Activated CD8-positive, alpha-beta T cell treated with anti-CD3 and anti-CD28 coated beads, Interleukin-2, amount 10 ng/mL, durations not matched to agents 7 days and 5 days (primary cell): ENCODE measurements around the gene CACNB4. TPM values are rescaled to one million over a fixed set of nuclear protein-coding genes. Genes with fewer than 3 reads are reported as not detected.
"Not testable (repeated sequence)": the region's sequence is repeated elsewhere in the genome, so short reads cannot be mapped to it uniquely, and the experiment has no call there.

ENCODE experiments used
- ATAC-seq: fragments of 150-1000 bp; cut with Tn5 transposase; one replicate; pipeline ENCODE4 v1.10.0; 2021; ENCODE audit warnings: moderate library complexity
- CTCF ChIA-PET: fragments of 350-600 bp; sonication (Branson Sonifier 250); formaldehyde crosslinking; loops from one replicate; lab custom pipeline; 2021; ENCODE audit warnings: antibody characterized with exemption; lab: Charles Lee
- POLR2A ChIA-PET: fragments of 350-600 bp; sonication (Branson Sonifier 250); formaldehyde crosslinking; loops from one replicate; lab custom pipeline; 2021; ENCODE audit warnings: antibody characterized with exemption; lab: Charles Lee
- DNase-seq: peaks from one replicate; pipeline ENCODE4 v3.0.0-alpha.2; 2020
- H3K27ac Mint-ChIP-seq: one replicate; pipeline ENCODE4 v1.8.0; 2021; ENCODE audit warnings: mild to moderate bottlenecking, mixed read lengths
- H3K27me3 Mint-ChIP-seq: one replicate; pipeline ENCODE4 v1.8.0; 2021; ENCODE audit warnings: low read depth, mixed read lengths
- H3K36me3 Mint-ChIP-seq: one replicate; pipeline ENCODE4 v1.8.0; 2021; ENCODE audit warnings: low read depth, mixed read lengths
- H3K4me1 Mint-ChIP-seq: one replicate; pipeline ENCODE4 v1.8.0; 2021; ENCODE audit warnings: low read depth, mixed read lengths
- H3K4me3 Mint-ChIP-seq: one replicate; pipeline ENCODE4 v1.8.0; 2021; ENCODE audit warnings: mild to moderate bottlenecking, mixed read lengths
- H3K9me3 Mint-ChIP-seq: one replicate; pipeline ENCODE4 v1.8.0; 2022; ENCODE audit warnings: mixed read lengths; ENCODE audit not compliant: insufficient read depth
- total RNA-seq, 2 experiments: library from RNA; stranded (reverse); gene quantifications; one replicate each; pipeline ENCODE4 v1.2.3, GENCODE V29; 2021

The CACNB4 gene
- total RNA-seq: under 1 TPM; 0.29 to 0.47 TPM

DNA sequence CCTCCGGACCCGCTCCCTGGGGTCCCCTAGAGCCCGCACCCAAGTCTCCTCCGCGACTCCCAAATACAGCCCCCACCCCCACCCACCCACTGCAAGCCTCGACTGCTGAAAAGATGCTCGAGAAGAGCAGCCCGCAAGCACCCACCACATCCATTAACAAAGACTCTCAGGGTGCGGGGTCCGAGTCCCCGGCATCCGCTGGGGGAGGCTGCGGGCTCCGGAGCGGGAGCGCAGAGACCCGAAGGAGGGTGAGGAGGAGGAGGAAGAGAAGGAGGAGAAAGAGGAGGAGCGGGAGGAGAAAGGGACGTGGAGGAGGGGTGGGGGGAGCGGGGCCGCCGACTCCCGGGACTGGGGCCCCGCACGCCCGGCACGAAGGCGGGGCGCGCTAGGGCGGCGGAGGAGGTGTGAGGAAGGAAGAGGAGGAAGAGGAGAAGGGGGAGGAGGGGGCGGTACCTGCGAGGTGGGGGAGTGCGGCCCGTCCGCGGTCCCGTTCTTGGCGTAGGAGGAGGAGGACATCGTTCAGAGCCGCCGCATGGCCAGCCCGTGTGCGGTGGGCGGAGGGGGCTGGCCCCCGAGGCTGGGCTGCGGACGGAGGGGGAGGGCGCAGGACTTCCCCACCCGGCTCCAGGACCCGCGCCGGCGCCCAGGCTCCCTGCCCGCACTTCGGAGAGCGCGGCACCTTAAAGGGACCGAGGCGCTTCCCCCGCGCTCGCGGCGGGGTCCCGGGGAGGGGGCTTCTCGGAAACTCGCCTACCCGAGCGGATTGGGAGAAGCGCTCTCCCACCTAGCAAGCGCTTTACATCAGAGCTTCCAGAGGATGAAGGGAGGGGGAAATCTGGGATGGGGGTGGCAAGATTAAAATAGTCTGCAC lies at the start of gene CACNB4:
CACNB4 (minus strand) TSS at position 549 of the 871 bp plus-strand sequence.
- Mint-ChIP-seq H3K4me3 (peak within 1 kb of the TSS; percentile 71), H3K36me3 (no peaks in the 10 kb centered on the region), H3K27ac (no peak within 1 kb of the TSS), H3K27me3 (peaks cover 46% of the 10 kb centered on the region), H3K4me1 (peaks cover 11% of the 10 kb centered on the region), H3K9me3 (no peaks in the 10 kb centered on the region)
- ATAC-seq (peak; percentile 59), DNase-seq (no peak)
- POLR2A ChIA-PET: no interaction called here
- CTCF ChIA-PET: interaction anchor here (1.1 kb wide), 1 partner anchor 64 kb away, joined by 3 read pairs; no protein-coding TSS in a partner anchor

DNA sequence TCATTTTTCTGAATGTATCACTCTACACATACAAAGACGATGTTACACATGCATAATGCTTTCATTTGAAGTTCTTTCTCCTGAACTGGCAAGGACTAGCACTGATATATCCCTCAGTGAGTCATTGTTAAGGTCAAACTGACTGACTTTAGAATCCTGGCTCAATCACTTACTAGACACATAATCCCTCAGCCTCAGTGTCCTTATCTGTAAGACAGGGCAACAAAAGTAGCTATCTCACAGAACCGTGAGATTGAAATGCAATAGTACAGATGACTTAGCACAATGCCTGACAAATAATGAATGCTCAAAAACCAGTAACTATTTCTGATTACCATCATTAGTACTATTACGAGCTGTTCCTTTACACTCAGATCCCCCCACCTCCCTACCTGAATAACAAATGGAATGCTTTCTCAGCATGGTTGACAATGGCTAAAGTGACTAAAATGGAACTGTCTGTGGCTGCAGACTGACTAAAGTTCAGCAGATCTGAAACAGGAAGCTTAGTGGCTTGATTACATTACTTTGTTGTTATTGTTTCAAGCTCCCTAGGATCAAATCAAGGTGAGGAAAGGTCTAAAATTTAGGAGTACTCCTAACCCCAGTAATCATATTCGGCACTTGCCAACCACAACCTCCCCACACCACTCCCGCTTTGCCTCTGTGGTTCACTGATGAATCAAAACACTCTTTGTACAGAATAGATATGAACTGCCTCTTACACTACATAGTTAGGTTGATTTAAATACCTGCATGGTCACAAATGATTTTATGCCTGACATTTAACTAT lies 35.8 kb upstream of the CACNB4 start:
- H3K4me1 Mint-ChIP-seq: peaks cover 13% of the 10 kb centered on the region
- peak; percentile 67 for ATAC-seq
- no peak overlapping the region for H3K27ac Mint-ChIP-seq
- H3K9me3 Mint-ChIP-seq: no peaks in the 10 kb centered on the region
- peak; percentile 27 for DNase-seq
- CTCF ChIA-PET: interaction anchor here (0.9 to 2.1 kb wide), 2 partner anchors 14 to 501 kb away, joined by 4 to 5 read pairs; no protein-coding TSS in a partner anchor
- POLR2A ChIA-PET: no interaction called here
- peaks cover 10% of the 10 kb centered on the region for H3K36me3 Mint-ChIP-seq
- no peak overlapping the region for H3K4me3 Mint-ChIP-seq
- no peaks in the 10 kb centered on the region for H3K27me3 Mint-ChIP-seq

DNA sequence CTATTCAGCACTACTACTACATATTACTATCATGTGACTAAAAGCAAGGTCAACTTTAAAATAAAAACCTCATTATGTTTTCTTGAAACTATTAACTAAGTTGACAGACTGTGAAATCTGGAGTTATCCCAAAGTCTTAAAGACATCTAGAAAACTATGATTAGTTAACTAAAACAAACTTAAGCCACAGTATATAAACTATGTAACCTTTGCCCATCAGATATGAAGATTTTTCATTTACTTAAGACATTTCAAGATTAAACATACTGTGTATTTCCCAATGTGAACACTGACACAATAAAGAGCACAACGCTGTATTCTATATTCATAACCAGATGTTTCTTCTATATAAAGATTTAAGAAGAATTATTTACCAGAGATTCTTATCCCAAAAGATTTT lies 33.5 kb upstream of the CACNB4 start:
- POLR2A ChIA-PET: no interaction called here
- ATAC-seq (no peak), DNase-seq (no peak)
- peaks cover 13% of the 10 kb centered on the region for H3K4me1 Mint-ChIP-seq
- no peaks in the 10 kb centered on the region for H3K9me3 Mint-ChIP-seq
- H3K27me3 Mint-ChIP-seq: no peaks in the 10 kb centered on the region
- no peak overlapping the region for H3K27ac Mint-ChIP-seq
- H3K36me3 Mint-ChIP-seq: peaks cover 17% of the 10 kb centered on the region
- no peak overlapping the region for H3K4me3 Mint-ChIP-seq
- CTCF ChIA-PET: no interaction called here

DNA sequence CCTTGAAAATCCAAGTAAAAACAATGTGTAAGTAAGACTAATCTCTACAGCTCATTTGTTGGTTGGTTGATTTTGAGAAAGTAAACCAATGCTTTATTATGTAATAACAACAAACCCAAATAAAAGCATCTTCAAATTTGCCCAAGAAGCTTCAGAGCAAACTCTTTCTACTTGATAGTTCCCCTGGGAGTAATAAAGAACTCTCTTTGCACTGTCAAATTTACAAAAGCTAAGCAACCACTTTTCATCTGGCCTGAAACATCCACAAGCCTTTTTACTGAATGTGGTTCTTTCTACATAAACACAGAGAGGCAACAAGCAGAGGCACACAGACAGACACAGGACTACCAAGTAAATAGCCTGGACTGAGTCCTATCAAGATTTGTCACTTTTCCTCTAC lies 28.8 kb upstream of the CACNB4 start:
- ChIA-PET CTCF (interaction anchor here (0.6 kb wide), 1 partner anchor 1192 kb away, joined by 3 read pairs; no protein-coding TSS in a partner anchor), POLR2A (no interaction called here)
- H3K27ac Mint-ChIP-seq: no peak overlapping the region

DNA sequence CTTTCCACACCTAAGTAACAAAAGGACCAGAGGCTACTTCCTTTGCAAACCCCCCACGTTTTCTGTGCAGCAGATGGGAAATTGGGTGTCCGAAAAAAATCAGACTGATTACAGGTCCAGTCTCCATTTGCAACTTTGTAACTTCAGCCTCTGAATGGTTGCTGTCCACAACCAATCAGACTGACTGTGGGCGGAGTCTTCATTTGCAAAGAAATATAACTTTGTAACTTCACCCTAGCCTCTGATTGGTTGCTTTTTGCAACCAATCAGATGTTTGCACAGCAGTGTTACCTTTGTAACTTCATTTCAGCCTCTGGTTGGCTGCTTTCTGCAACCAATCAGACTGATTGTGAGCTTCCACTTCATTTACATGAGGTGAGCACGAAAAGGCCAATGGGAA lies 27.8 kb upstream of the CACNB4 start:
- Mint-ChIP-seq H3K4me3 (no peak overlapping the region), H3K27me3 (no peaks in the 10 kb centered on the region), H3K4me1 (peaks cover 4% of the 10 kb centered on the region), H3K27ac (no peak overlapping the region), H3K9me3 (no peaks in the 10 kb centered on the region), H3K36me3 (peaks cover 17% of the 10 kb centered on the region)
- ATAC-seq (no peak), DNase-seq (no peak)
- ChIA-PET POLR2A (no interaction called here), CTCF (no interaction called here)

More for the DNA sequence above, 28.8 kb upstream of the CACNB4 start:
- Mint-ChIP-seq H3K27me3 (no peaks in the 10 kb centered on the region), H3K4me3 (no peak overlapping the region), H3K36me3 (peaks cover 22% of the 10 kb centered on the region), H3K9me3 (no peaks in the 10 kb centered on the region), H3K4me1 (peaks cover 4% of the 10 kb centered on the region)
- ATAC-seq (no peak), DNase-seq (no peak)

DNA sequence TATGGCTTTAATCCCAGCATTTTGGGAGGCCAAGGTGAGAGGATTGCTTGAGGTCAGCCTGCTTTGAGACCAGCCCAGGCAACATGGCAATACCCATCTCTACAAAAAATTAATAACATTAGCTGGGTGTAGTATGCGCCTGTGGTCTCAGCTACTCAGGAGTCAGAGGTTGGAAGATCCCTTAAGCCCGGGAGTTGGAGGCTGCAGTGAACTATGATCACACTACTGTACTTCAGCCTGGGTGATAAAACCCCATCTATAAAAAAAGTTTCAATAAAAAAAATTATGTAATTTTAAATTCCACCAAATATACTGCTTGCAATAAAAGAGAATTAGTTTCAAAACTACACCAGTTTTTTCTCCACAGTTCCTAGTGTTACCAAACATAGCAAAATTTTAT lies 23.3 kb upstream of the CACNB4 start:
- no peak for ATAC-seq
- Mint-ChIP-seq H3K27ac (no peak overlapping the region), H3K4me1 (peaks cover 2% of the 10 kb centered on the region), H3K4me3 (no peak overlapping the region), H3K27me3 (no peaks in the 10 kb centered on the region), H3K36me3 (peaks cover 16% of the 10 kb centered on the region), H3K9me3 (no peaks in the 10 kb centered on the region)
- DNase-seq: no peak
- CTCF ChIA-PET: no interaction called here
- POLR2A ChIA-PET: no interaction called here

DNA sequence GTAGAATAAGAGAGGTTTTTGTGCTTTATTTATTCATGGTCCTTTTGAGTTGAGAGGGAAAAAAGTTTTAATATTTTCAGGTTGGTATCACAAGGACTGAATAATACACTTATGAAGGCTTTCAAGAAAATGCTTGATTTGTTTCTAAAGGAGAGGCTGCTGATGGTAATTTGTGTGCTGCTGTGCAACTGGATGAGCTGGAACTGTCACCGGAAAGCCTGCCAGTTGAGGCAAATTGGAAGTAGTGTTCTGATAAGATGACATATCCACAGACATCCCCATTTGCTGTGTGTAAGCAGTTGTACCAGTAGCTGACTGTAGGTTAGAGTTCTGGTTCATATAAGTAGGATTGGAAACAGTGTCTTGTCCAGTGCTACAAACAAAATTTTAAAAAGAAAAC lies 21.6 kb upstream of the CACNB4 start:
- no peak overlapping the region for H3K4me3 Mint-ChIP-seq
- CTCF ChIA-PET: interaction anchor here (0.9 to 1.1 kb wide), 2 partner anchors 9 to 14 kb away, joined by 3 to 4 read pairs; no protein-coding TSS in a partner anchor
- DNase-seq (no peak), ATAC-seq (no peak)
- POLR2A ChIA-PET: no interaction called here
- peaks cover 15% of the 10 kb centered on the region for H3K36me3 Mint-ChIP-seq
- no peaks in the 10 kb centered on the region for H3K4me1 Mint-ChIP-seq
- H3K27ac Mint-ChIP-seq: no peak overlapping the region
- H3K9me3 Mint-ChIP-seq: no peaks in the 10 kb centered on the region
- H3K27me3 Mint-ChIP-seq: no peaks in the 10 kb centered on the region

DNA sequence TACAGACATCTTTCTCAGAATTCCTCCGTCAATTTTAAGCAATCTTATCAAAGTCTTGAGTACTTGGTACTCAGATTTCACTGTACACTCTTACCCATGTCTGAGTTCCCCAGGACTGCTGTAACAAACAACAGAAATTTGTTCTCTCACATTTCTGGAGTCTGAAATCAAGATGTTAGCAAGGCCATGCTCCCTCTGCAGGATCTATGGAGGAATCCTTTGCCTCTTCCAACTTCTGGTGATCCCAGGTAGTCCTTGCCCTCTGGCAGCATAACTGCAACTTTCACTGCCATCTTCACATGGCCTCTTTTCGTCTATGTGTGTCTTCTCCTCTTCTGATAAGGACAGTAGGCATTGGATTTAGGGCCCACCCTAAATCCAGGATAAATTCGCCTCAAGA lies 17.1 kb upstream of the CACNB4 start:
- Mint-ChIP-seq H3K4me3 (no peak overlapping the region), H3K4me1 (no peaks in the 10 kb centered on the region), H3K27ac (no peak overlapping the region), H3K36me3 (peaks cover 6% of the 10 kb centered on the region), H3K27me3 (no peaks in the 10 kb centered on the region), H3K9me3 (no peaks in the 10 kb centered on the region)
- DNase-seq (no peak), ATAC-seq (no peak)
- ChIA-PET CTCF (interaction anchor here (1.2 kb wide), 1 partner anchor 91 kb away, joined by 3 read pairs; no protein-coding TSS in a partner anchor), POLR2A (no interaction called here)

DNA sequence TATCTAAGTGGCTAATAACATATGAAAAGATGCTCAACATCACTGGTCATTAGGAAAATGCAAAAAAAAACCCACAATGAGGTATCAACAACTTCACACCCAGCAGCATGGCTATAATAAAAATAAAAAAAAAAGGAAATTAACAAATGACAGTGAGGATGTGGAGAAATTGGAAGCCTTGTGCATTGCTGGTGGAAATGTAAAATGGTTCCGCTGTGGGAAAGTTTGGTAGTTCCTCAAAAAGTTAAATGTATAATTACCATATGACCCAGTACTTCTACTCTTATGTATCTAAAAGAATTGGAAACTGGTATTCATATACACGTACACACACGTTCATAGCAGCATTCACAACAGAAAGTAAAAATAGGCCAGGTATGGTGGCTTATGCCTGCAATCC lies 15.5 kb upstream of the CACNB4 start:
- CTCF ChIA-PET: no interaction called here
- ATAC-seq: no peak
- no peaks in the 10 kb centered on the region for H3K4me1 Mint-ChIP-seq

DNA sequence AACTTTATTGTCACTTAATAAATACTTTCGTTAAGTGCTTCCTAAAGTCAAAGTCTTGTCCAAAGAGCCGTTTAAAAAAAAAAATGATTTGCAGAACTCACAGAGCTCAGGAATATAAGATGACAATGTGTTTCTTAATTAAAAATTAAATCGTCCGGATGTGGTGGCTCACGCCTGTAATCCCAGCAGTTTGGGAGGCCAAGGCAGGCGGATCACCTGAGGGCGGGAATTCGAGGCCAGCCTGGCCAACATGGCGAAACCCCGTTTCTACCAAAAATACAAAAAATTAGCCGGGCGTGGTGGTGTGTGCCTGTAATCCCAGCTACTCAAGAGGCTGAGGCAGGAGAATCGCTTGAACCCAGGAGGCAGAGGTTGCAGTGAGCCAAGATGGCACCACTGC lies 8.3 kb upstream of the CACNB4 start:
- CTCF ChIA-PET, H3K36me3 Mint-ChIP-seq, H3K9me3 Mint-ChIP-seq, ATAC-seq, H3K27ac Mint-ChIP-seq, DNase-seq, H3K4me3 Mint-ChIP-seq, H3K4me1 Mint-ChIP-seq: not testable (repeated sequence)
- POLR2A ChIA-PET: interaction anchor here (0.6 kb wide), 1 partner anchor 14 kb away, joined by 6 read pairs; no protein-coding TSS in a partner anchor
- H3K27me3 Mint-ChIP-seq: peaks cover 13% of the 10 kb centered on the region

More for the DNA sequence above, 15.5 kb upstream of the CACNB4 start:
- no peak for DNase-seq
- H3K36me3 Mint-ChIP-seq: peaks cover 1% of the 10 kb centered on the region
- H3K4me3 Mint-ChIP-seq: no peak overlapping the region
- H3K27ac Mint-ChIP-seq: no peak overlapping the region
- H3K27me3 Mint-ChIP-seq: no peaks in the 10 kb centered on the region
- POLR2A ChIA-PET: no interaction called here
- no peaks in the 10 kb centered on the region for H3K9me3 Mint-ChIP-seq

DNA sequence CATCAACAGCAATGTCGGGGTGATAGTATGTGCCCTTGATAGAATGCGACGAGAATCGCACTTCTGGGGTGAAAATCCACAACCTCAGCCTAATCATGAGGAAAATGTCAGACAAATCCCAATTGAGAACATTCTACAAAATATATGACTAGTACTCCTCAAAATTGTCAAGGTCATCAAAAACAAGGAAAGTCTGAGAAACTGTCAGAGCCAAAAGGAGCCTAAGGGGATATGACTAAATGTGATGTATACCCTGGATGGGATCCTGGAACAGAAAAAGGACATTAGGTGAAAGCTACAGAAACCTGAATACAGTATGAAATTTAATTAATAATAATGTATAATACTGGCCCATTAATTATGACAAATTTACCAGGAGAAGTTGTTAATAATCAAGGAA lies 7.6 kb upstream of the CACNB4 start:
- POLR2A ChIA-PET: no interaction called here
- ATAC-seq (no peak), DNase-seq (no peak)
- Mint-ChIP-seq H3K9me3 (no peaks in the 10 kb centered on the region), H3K4me3 (no peak overlapping the region), H3K27ac (no peak overlapping the region), H3K27me3 (peaks cover 14% of the 10 kb centered on the region), H3K4me1 (no peaks in the 10 kb centered on the region), H3K36me3 (no peaks in the 10 kb centered on the region)
- CTCF ChIA-PET: no interaction called here

DNA sequence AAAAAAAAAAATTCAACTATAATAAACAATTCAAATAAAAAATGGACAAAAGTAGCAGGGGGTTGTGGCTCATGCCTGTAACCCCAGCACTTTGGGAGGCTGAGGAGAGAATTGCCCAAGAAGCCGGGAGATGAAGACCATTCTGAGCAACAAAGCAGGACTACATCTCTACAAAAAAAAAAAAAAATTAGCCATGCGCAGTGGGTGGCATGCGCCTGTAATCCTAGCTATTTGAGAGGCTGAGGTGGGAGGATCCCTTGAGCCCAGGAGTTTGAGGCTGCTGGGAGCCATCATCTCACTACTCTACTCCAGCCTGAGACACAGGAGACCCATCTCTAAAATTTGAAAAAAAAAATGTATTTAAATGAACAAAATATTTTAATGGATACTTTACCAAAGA lies 4.4 kb upstream of the CACNB4 start:
- Mint-ChIP-seq H3K27ac (no peak overlapping the region), H3K4me3 (no peak overlapping the region), H3K36me3 (no peaks in the 10 kb centered on the region), H3K27me3 (peaks cover 29% of the 10 kb centered on the region), H3K4me1 (peaks cover 5% of the 10 kb centered on the region), H3K9me3 (no peaks in the 10 kb centered on the region)
- ATAC-seq (no peak), DNase-seq (no peak)
- CTCF ChIA-PET: no interaction called here
- POLR2A ChIA-PET: no interaction called here
